B cell (primary cell): ENCODE measurements around the gene PCDH15.

ENCODE experiments used
- CTCF ChIP-seq: fragments of 200-600 bp; IDR thresholded peaks from one replicate; pipeline ENCODE4 v1.8.0; 2022; ENCODE audit warnings: antibody characterized with exemption, mild to moderate bottlenecking
- EZH2 ChIP-seq: IDR thresholded peaks from 2 replicates; pipeline ENCODE4 v1.6.1; 2012; ENCODE audit warnings: borderline replicate concordance, low read depth, mild to moderate bottlenecking, moderate library complexity, low read length; ENCODE audit not compliant: insufficient read depth, poor library complexity, severe bottlenecking

GRCh38 chr10:54660397-54660796 is 140.6 kb downstream of the PCDH15 start:
- no peak for TF ChIP-seq CTCF
- TF ChIP-seq EZH2 = no peak
